SK-N-SH (cell line): Measurements from ENCODE around the gene PHLDB2. TPM values are rescaled to one million over a fixed set of nuclear protein-coding genes. Genes with fewer than 3 reads are reported as not detected.
A peak's percentile ranks its signal among the peaks of the same experiment; 100 is the strongest.

ENCODE experiments used
- CTCF ChIA-PET: fragments of 300-600, 350-600 bp; formaldehyde crosslinking; extraction: SDS; loops from one replicate; lab custom pipeline; 2021; lab: Yijun Ruan, JAX
- POLR2A ChIA-PET: fragments of 350-600 bp; sonication (Branson Sonifier 250); formaldehyde crosslinking; extraction: SDS; loops from one replicate; lab custom pipeline; 2020; ENCODE audit warnings: antibody characterized with exemption, inconsistent platforms; lab: Yijun Ruan, JAX
- DNase-seq: peaks from one replicate; pipeline ENCODE4 v3.0.0; 2012
- H2AFZ ChIP-seq: fragments of 200-600 bp; sonication (generic); 2 replicates; pipeline ENCODE4 v1.8.1; 2016; ENCODE audit warnings: antibody characterized with exemption, mild to moderate bottlenecking, low read depth
- H3F3A ChIP-seq: fragments of 200-600 bp; sonication (generic); replicated peaks from 2 replicates; pipeline ENCODE3; 2016; ENCODE audit warnings: antibody characterized with exemption, mild to moderate bottlenecking; ENCODE audit not compliant: insufficient read depth
- H3K27ac ChIP-seq, 2 experiments: fragments of 200-500 bp in 1 of 2; fragments of 200-600 bp in 1 of 2; sonication (Bioruptor generic) in 1 of 2; sonication (generic), shearing (Covaris generic) in 1 of 2; 2 replicates each; pipeline versions ENCODE4 v1.5.1 to v1.6.1; 2014 to 2016; ENCODE audit warnings: low read depth in 2 of 2, inconsistent platforms in 1 of 2, low read length in 1 of 2, mild to moderate bottlenecking in 1 of 2, mixed read lengths in 1 of 2
- H3K27me3 ChIP-seq: fragments of 200-600 bp; sonication (generic), shearing (Covaris generic); 2 replicates; pipeline ENCODE4 v1.6.1; 2016; ENCODE audit warnings: mixed run types; ENCODE audit not compliant: insufficient read depth
- H3K36me3 ChIP-seq, 2 experiments: fragments of 200-500 bp in 1 of 2; fragments of 200-600 bp in 1 of 2; sonication (Bioruptor generic) in 1 of 2; sonication (generic) in 1 of 2; replicated peaks in 1 of 2; 2 replicates each; pipeline versions ENCODE3 to v1.5.1; 2014 to 2016; ENCODE audit warnings: low read length in 1 of 2, mild to moderate bottlenecking in 1 of 2; ENCODE audit not compliant: insufficient read depth in 2 of 2, control insufficient read depth in 1 of 2
- H3K4me1 ChIP-seq, 2 experiments: fragments of 200-500 bp in 1 of 2; fragments of 200-600 bp in 1 of 2; sonication (Bioruptor generic) in 1 of 2; sonication (generic), shearing (Covaris generic) in 1 of 2; 2 replicates each; pipeline versions ENCODE4 v1.5.1 to v1.6.1; 2014 to 2016; ENCODE audit warnings: low read depth in 1 of 2, low read length in 1 of 2, mixed run types in 1 of 2; ENCODE audit not compliant: insufficient read depth in 2 of 2, control insufficient read depth in 1 of 2
- H3K4me2 ChIP-seq: fragments of 200-600 bp; sonication (generic), shearing (Covaris generic); 2 replicates; pipeline ENCODE4 v1.6.1; 2017; ENCODE audit warnings: mixed run types
- H3K4me3 ChIP-seq, 2 experiments: fragments of 200-500 bp in 1 of 2; fragments of 200-600 bp in 1 of 2; sonication (Bioruptor generic) in 1 of 2; sonication (generic), shearing (Covaris generic) in 1 of 2; 2 replicates each; pipeline versions ENCODE4 v1.5.1 to v1.8.1; 2014 to 2016; ENCODE audit warnings: low read depth in 2 of 2, inconsistent platforms in 1 of 2, low read length in 1 of 2, mild to moderate bottlenecking in 1 of 2, mixed read lengths in 1 of 2, moderate library complexity in 1 of 2
- H3K79me2 ChIP-seq: fragments of 200-600 bp; sonication (generic); 2 replicates; pipeline ENCODE4 v1.8.1; 2017; ENCODE audit warnings: mild to moderate bottlenecking; ENCODE audit not compliant: insufficient read depth
- H3K9ac ChIP-seq: fragments of 200-600 bp; sonication (generic); 2 replicates; pipeline ENCODE4 v1.6.1; 2017; ENCODE audit warnings: mixed run types
- H3K9me2 ChIP-seq: fragments of 200-600 bp; sonication (generic); 2 replicates; pipeline ENCODE4 v1.6.1; 2017; ENCODE audit warnings: mixed run types
- H3K9me3 ChIP-seq: fragments of 200-600 bp; sonication (generic); 2 replicates; pipeline ENCODE4 v1.6.1; 2017; ENCODE audit warnings: mixed run types, mild to moderate bottlenecking, moderate library complexity
- H4K20me1 ChIP-seq: fragments of 200-600 bp; sonication (generic); 2 replicates; pipeline ENCODE4 v1.6.1; 2017; ENCODE audit warnings: mild to moderate bottlenecking, mixed run types; ENCODE audit not compliant: insufficient read depth
- EP300 ChIP-seq, 2 experiments: IDR thresholded peaks; 2 replicates each; pipeline versions ENCODE4 v1.4.0 to v1.6.1; 2012; ENCODE audit warnings: borderline replicate concordance in 1 of 2, low read depth in 1 of 2, low read length in 1 of 2
- EZH2phosphoT487 ChIP-seq: fragments of 200-600 bp; sonication (generic); IDR thresholded peaks from 2 replicates; pipeline ENCODE4 v1.6.1; 2017; ENCODE audit warnings: low read depth, mixed run types, mild to moderate bottlenecking, antibody characterized with exemption, moderate library complexity, borderline replicate concordance
- FOSL2 ChIP-seq: IDR thresholded peaks from 2 replicates; pipeline ENCODE4 v1.4.0; 2012; ENCODE audit warnings: low read depth, mild to moderate bottlenecking, moderate library complexity, borderline replicate concordance
- FOXJ3 ChIP-seq: sonication (generic); formaldehyde crosslinking; IDR thresholded peaks from 2 replicates; pipeline ENCODE4 v1.5.1; 2020; ENCODE audit warnings: mild to moderate bottlenecking, missing genetic modification reagents
- GABPA ChIP-seq: IDR thresholded peaks from 2 replicates; pipeline ENCODE4 v1.4.0; 2012; ENCODE audit warnings: low read depth, mild to moderate bottlenecking
- JUND ChIP-seq: IDR thresholded peaks from 2 replicates; pipeline ENCODE4 v1.4.0; 2012
- MXI1 ChIP-seq: IDR thresholded peaks from 2 replicates; pipeline ENCODE4 v1.6.1; 2012; ENCODE audit warnings: mild to moderate bottlenecking, low read depth, low read length, improper control_type of control experiment
- NRF1 ChIP-seq: IDR thresholded peaks from 2 replicates; pipeline ENCODE4 v1.6.1; 2012; ENCODE audit warnings: low read depth, mild to moderate bottlenecking, low read length
- POLR2AphosphoS5 ChIP-seq: IDR thresholded peaks from 2 replicates; pipeline ENCODE4 v1.6.1; 2012; ENCODE audit warnings: low read depth, low read length
- RCOR1 ChIP-seq: fragments of 150-350 bp; IDR thresholded peaks from 2 replicates; pipeline ENCODE4 v1.6.1; 2017; ENCODE audit warnings: antibody characterized with exemption, low read length
- RXRA ChIP-seq: IDR thresholded peaks from 2 replicates; pipeline ENCODE4 v1.4.0; 2012; ENCODE audit warnings: low read depth, mild to moderate bottlenecking, borderline replicate concordance
- SMC3 ChIP-seq: IDR thresholded peaks from 2 replicates; pipeline ENCODE4 v1.6.1; 2012; ENCODE audit warnings: low read depth, low read length, improper control_type of control experiment
- TCF12 ChIP-seq: IDR thresholded peaks from 2 replicates; pipeline ENCODE4 v1.4.0; 2012
- TEAD4 ChIP-seq: IDR thresholded peaks from 2 replicates; pipeline ENCODE4 v1.4.0; 2012; ENCODE audit warnings: mild to moderate bottlenecking, borderline replicate concordance; ENCODE audit not compliant: insufficient read depth
- YY1 ChIP-seq: IDR thresholded peaks from 2 replicates; pipeline ENCODE4 v1.4.0; 2012; ENCODE audit warnings: low read depth, mild to moderate bottlenecking
- WGBS: methylation state at CpG from one replicate; pipeline ENCODE4 v1.1.6; 2017; ENCODE audit warnings: low lambda C conversion rate; 5-methylcytosine and 5-hydroxymethylcytosine counted together
- polyA plus RNA-seq, 3 experiments: library from polyadenylated mRNA; depleted of rRNA; stranded (reverse); fragments of >200 nt; gene quantifications; 2 replicates each; pipeline ENCODE4 v1.2.3, GENCODE V29; 2012
- TF ChIP-seq, protein P1 (sequence below): fragments of 150-350 bp; IDR thresholded peaks from 2 replicates; pipeline ENCODE4 v1.6.1; 2016; ENCODE audit warnings: mild to moderate bottlenecking, low read depth, low read length
- TF ChIP-seq, protein P2 (sequence below): fragments of 200-600 bp; sonication (generic); IDR thresholded peaks from 2 replicates; pipeline ENCODE4 v1.6.1; 2017; ENCODE audit warnings: antibody characterized with exemption, mild to moderate bottlenecking, moderate library complexity
- TF ChIP-seq, protein P3 (sequence below): IDR thresholded peaks from 2 replicates; pipeline ENCODE4 v1.4.0; 2012; ENCODE audit warnings: low read depth, borderline replicate concordance
- TF ChIP-seq, protein P4 (sequence below): fragments of 150-350 bp; IDR thresholded peaks from 2 replicates; pipeline ENCODE4 v1.6.1; 2017; ENCODE audit warnings: antibody characterized with exemption, low read length, low read depth, borderline replicate concordance
- TF ChIP-seq, protein P5 (sequence below): IDR thresholded peaks from 2 replicates; pipeline ENCODE4 v1.4.0; 2012; ENCODE audit warnings: low read depth
- TF ChIP-seq, protein P6 (sequence below): IDR thresholded peaks from 2 replicates; pipeline ENCODE4 v1.4.0; 2012; ENCODE audit warnings: low read depth, borderline replicate concordance

Gene PHLDB2
- polyA plus RNA-seq, 1 of the 3 experiments (the other 2 are of a cell fraction): 18.0 TPM

DNA sequence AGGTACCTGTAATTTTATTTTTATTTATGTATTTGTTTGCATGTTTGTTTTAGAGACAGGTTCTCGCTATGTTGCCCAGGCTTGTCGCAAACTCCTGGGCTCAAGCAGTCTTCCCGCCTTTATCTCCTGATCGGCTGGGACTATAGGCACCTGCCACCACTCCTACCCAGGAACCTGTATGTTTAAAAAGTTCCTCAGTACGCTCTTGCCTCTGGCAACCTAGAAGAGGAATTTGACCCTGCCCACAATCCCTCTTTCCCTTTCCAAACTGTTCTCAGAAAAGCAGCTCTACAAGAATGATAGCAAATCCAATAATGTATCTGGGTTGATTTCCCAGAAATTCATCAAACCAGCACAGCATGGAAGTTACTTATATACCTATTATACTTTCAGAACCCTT is 20.9 kb upstream of the PHLDB2 start:
- ChIA-PET CTCF (no interaction called here), POLR2A (no interaction called here)

DNA sequence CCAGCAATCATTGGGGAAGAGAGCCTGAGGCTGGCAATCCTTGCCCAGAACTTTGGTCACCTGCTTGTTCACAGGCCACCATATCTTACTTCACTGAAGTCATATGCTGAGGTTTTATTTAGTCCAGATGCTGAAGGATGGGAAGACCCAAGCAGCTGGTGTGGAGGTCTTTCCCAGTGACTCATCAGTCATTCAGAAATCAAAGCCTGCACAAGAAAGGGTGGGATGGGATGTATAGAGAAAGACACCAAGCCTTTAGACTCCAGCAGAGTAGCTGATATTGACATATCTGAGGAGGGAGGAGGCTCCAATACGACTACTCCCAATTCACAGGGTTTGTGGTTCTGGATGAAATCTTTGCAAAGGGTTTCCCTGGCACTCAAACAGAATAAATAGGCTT is 13.0 kb upstream of the PHLDB2 start:
- H3K9ac ChIP-seq: no peak overlapping the region
- H4K20me1 ChIP-seq: no peaks in the 10 kb centered on the region
- CTCF ChIA-PET: no interaction called here
- H2AFZ ChIP-seq: no peak overlapping the region
- H3K4me3 ChIP-seq: no peak overlapping the region
- H3K4me2 ChIP-seq: no peak overlapping the region
- POLR2A ChIA-PET: no interaction called here
- no peak for DNase-seq
- no peaks in the 10 kb centered on the region for H3K36me3 ChIP-seq
- no peaks in the 10 kb centered on the region for H3K9me2 ChIP-seq
- peaks cover 9% of the 10 kb centered on the region for H3F3A ChIP-seq
- 75% methylated on average over 1 of the region's 1 CpG for WGBS
- H3K4me1 ChIP-seq: peaks cover 0 to 5% of the 10 kb centered on the region in 2 experiments; a peak in 1 of 4 replicates
- peak overlapping the region in 1 of 2 experiments; percentile 49; a peak in 2 of 4 replicates for H3K27ac ChIP-seq
- H3K27me3 ChIP-seq: no peaks in the 10 kb centered on the region
- no peaks in the 10 kb centered on the region for H3K9me3 ChIP-seq
- H3K79me2 ChIP-seq: no peaks in the 10 kb centered on the region
- TF ChIP-seq JUND (peak; percentile 37; the same call in 1 of the 2 replicates), TEAD4 (no peak), SMC3 (no peak), RXRA (no peak), MXI1 (no peak), FOXJ3 (CRISPR knock-in tag) (no peak), TCF12 (peak; percentile 87), FOSL2 (peak; percentile 29; the same call in 1 of the 2 replicates), NRF1 (no peak), GABPA (no peak)
- TF ChIP-seq, protein P1, sequence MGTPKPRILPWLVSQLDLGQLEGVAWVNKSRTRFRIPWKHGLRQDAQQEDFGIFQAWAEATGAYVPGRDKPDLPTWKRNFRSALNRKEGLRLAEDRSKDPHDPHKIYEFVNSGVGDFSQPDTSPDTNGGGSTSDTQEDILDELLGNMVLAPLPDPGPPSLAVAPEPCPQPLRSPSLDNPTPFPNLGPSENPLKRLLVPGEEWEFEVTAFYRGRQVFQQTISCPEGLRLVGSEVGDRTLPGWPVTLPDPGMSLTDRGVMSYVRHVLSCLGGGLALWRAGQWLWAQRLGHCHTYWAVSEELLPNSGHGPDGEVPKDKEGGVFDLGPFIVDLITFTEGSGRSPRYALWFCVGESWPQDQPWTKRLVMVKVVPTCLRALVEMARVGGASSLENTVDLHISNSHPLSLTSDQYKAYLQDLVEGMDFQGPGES: no peak
- TF ChIP-seq, protein P2, sequence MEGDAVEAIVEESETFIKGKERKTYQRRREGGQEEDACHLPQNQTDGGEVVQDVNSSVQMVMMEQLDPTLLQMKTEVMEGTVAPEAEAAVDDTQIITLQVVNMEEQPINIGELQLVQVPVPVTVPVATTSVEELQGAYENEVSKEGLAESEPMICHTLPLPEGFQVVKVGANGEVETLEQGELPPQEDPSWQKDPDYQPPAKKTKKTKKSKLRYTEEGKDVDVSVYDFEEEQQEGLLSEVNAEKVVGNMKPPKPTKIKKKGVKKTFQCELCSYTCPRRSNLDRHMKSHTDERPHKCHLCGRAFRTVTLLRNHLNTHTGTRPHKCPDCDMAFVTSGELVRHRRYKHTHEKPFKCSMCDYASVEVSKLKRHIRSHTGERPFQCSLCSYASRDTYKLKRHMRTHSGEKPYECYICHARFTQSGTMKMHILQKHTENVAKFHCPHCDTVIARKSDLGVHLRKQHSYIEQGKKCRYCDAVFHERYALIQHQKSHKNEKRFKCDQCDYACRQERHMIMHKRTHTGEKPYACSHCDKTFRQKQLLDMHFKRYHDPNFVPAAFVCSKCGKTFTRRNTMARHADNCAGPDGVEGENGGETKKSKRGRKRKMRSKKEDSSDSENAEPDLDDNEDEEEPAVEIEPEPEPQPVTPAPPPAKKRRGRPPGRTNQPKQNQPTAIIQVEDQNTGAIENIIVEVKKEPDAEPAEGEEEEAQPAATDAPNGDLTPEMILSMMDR: no peak
- TF ChIP-seq, protein P3, sequence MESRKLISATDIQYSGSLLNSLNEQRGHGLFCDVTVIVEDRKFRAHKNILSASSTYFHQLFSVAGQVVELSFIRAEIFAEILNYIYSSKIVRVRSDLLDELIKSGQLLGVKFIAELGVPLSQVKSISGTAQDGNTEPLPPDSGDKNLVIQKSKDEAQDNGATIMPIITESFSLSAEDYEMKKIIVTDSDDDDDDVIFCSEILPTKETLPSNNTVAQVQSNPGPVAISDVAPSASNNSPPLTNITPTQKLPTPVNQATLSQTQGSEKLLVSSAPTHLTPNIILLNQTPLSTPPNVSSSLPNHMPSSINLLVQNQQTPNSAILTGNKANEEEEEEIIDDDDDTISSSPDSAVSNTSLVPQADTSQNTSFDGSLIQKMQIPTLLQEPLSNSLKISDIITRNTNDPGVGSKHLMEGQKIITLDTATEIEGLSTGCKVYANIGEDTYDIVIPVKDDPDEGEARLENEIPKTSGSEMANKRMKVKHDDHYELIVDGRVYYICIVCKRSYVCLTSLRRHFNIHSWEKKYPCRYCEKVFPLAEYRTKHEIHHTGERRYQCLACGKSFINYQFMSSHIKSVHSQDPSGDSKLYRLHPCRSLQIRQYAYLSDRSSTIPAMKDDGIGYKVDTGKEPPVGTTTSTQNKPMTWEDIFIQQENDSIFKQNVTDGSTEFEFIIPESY: no peak

More for the DNA sequence above, 20.9 kb upstream of the PHLDB2 start:
- H3K4me1 ChIP-seq: no peaks in the 10 kb centered on the region
- TF ChIP-seq, protein P4, sequence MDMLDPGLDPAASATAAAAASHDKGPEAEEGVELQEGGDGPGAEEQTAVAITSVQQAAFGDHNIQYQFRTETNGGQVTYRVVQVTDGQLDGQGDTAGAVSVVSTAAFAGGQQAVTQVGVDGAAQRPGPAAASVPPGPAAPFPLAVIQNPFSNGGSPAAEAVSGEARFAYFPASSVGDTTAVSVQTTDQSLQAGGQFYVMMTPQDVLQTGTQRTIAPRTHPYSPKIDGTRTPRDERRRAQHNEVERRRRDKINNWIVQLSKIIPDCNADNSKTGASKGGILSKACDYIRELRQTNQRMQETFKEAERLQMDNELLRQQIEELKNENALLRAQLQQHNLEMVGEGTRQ: no peak
- TF ChIP-seq TCF12 (no peak), GABPA (no peak), RXRA (no peak), NRF1 (no peak), POLR2AphosphoS5 (no peak), FOXJ3 (CRISPR knock-in tag) (no peak), EZH2phosphoT487 (no peak), YY1 (no peak), EP300 (IDR thresholded peaks at IDR 0.05; ENCODE audit: borderline replicate concordance in 1 of 2, low read depth in 1 of 2, low read length in 1 of 2) (no peak), JUND (no peak), RCOR1 (no peak)
- TF ChIP-seq, protein P5, sequence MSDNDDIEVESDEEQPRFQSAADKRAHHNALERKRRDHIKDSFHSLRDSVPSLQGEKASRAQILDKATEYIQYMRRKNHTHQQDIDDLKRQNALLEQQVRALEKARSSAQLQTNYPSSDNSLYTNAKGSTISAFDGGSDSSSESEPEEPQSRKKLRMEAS: no peak
- TF ChIP-seq, protein P6, sequence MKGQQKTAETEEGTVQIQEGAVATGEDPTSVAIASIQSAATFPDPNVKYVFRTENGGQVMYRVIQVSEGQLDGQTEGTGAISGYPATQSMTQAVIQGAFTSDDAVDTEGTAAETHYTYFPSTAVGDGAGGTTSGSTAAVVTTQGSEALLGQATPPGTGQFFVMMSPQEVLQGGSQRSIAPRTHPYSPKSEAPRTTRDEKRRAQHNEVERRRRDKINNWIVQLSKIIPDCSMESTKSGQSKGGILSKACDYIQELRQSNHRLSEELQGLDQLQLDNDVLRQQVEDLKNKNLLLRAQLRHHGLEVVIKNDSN: no peak
- no peak overlapping the region for H3K4me2 ChIP-seq
- H3K27ac ChIP-seq: no peak overlapping the region
- H2AFZ ChIP-seq: no peak overlapping the region
- H3K36me3 ChIP-seq: no peaks in the 10 kb centered on the region
- no peaks in the 10 kb centered on the region for H4K20me1 ChIP-seq
- H3K9ac ChIP-seq: no peak overlapping the region
- H3K9me2 ChIP-seq: no peaks in the 10 kb centered on the region
- no peak overlapping the region for H3K4me3 ChIP-seq
- no peaks in the 10 kb centered on the region for H3K9me3 ChIP-seq
- H3K27me3 ChIP-seq: no peaks in the 10 kb centered on the region
- no peaks in the 10 kb centered on the region for H3F3A ChIP-seq
- no peaks in the 10 kb centered on the region for H3K79me2 ChIP-seq
- no peak for DNase-seq
- 96% methylated on average over 5 of the region's 5 CpGs for WGBS
